ENCODE measurements around the gene PKP2. TPM values are rescaled to one million over a fixed set of nuclear protein-coding genes. Genes with fewer than 3 reads are reported as not detected.

The PKP2 gene
- total and polyA plus RNA-seq, 2 of the 13 experiments (the other 11 are each of a cell fraction or from before 2014, with no cell fraction given) = 15.1 to 25.3 TPM

DNA sequence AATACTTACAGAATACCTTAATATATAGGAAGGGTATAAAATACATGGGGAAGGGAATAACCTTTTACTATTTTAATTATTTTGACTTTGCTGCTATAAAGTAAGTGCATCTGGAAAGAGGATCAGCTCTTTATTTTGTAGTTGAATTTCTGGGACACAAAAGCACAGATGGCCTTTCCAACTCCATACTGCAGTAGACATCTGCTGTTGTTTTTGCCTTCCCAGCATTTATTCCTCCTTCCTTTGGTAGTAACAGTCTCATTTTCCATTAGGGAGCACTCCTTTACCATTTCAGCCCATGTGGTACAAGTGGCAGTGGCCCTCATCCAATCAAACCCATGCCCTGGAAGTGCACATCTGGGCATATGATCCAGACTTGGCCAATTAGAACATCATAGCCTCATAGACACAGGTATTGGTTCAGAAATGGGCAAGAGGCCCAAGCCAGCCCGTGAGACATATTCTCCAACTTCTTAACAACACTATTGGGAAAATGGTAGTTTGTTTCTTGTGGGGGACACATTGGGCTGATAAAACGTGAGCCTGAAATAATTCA, 76.1 kb downstream of the PKP2 start (continued):
- TF ChIP-seq ZFP90 (CRISPR knock-in tag; IDR thresholded peaks at IDR 0.05; ENCODE audit: borderline replicate concordance) = no peak
- TF ChIP-seq ZNF589 (CRISPR knock-in tag; conservative IDR thresholded peaks at IDR 0.05) = no peak
- TF ChIP-seq FOXP1 (IDR thresholded peaks at IDR 0.05) = no peak
- TF ChIP-seq FOXP1 (CRISPR knock-in tag; IDR thresholded peaks at IDR 0.05) = no peak

DNA sequence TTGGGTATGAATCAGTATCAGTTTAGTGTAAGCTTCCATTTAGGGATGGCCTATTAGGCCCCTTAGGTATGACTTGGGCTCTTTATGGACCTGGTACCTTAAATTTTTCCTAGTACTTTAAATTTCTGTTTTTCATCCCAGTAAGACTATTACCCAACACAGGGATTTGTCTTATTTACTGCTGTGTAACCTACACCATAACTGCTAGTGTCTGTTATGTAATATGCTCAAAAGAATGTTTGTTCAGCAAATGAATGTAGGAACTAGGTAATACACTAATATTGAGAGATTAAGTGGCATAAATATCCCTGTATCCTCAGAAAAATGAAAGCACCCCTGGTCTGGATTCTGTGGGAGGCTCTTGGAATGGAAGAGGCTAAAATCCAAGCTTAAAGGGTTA, 77.2 kb downstream of the PKP2 start:
- H3K9ac ChIP-seq (ENCODE audit: insufficient read depth, low read depth, low read length) = no peak overlapping the region
- intact Hi-C loops (cut with micrococcal nuclease; ENCODE audit: unreplicated experiment) = no loop called here
- in situ Hi-C loops (cut with HindIII; ENCODE audit: extremely low pct_ligation_motif_present, low pct_unique_long_range_greater_than_20kb) = no loop called here
- no peak for FAIRE-seq
- no peak for TF ChIP-seq ADNP (CRISPR knock-in tag; IDR thresholded peaks at IDR 0.05)
- TF ChIP-seq RXRA (CRISPR knock-in tag; IDR thresholded peaks at IDR 0.05) = no peak
- TF ChIP-seq ZZZ3 (CRISPR knock-in tag; IDR thresholded peaks at IDR 0.05; ENCODE audit: borderline replicate concordance) = no peak
- TF ChIP-seq ZSCAN12 (CRISPR knock-in tag; IDR thresholded peaks at IDR 0.05) = no peak
- TF ChIP-seq HNRNPK (IDR thresholded peaks at IDR 0.05; ENCODE audit: low read depth, low read length, poor library complexity, severe bottlenecking) = no peak
- TF ChIP-seq, protein P1, sequence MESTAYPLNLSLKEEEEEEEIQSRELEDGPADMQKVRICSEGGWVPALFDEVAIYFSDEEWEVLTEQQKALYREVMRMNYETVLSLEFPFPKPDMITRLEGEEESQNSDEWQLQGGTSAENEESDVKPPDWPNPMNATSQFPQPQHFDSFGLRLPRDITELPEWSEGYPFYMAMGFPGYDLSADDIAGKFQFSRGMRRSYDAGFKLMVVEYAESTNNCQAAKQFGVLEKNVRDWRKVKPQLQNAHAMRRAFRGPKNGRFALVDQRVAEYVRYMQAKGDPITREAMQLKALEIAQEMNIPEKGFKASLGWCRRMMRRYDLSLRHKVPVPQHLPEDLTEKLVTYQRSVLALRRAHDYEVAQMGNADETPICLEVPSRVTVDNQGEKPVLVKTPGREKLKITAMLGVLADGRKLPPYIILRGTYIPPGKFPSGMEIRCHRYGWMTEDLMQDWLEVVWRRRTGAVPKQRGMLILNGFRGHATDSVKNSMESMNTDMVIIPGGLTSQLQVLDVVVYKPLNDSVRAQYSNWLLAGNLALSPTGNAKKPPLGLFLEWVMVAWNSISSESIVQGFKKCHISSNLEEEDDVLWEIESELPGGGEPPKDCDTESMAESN (CRISPR knock-in tag; conservative IDR thresholded peaks at IDR 0.05) = no peak
- no peak for TF ChIP-seq ZFX (CRISPR knock-in tag; IDR thresholded peaks at IDR 0.05; ENCODE audit: low read depth)
- no peak for TF ChIP-seq GPN1 (CRISPR knock-in tag; IDR thresholded peaks at IDR 0.05; ENCODE audit: borderline replicate concordance)
- TF ChIP-seq SYNCRIP (IDR thresholded peaks at IDR 0.05; ENCODE audit: insufficient read depth, low read depth, low read length) = no peak
- no peak for TF ChIP-seq ZNF577 (CRISPR knock-in tag; IDR thresholded peaks at IDR 0.05; ENCODE audit: borderline replicate concordance, low read depth)
- ChIA-PET POLR2A (interaction anchor here (1.0 kb wide), 1 partner anchor 64 kb away, joined by 3 read pairs; no protein-coding TSS in a partner anchor), CTCF (ENCODE audit: low intra/inter-chr PET ratio, low total read pairs) (no interaction called here)
- H2AFZ ChIP-seq (ENCODE audit: low read length) = no peak overlapping the region
- no peaks in the 10 kb centered on the region for H4K20me1 ChIP-seq (ENCODE audit: insufficient read depth, low read length)
- no peaks in the 10 kb centered on the region for H3K4me1 ChIP-seq (ENCODE audit: insufficient read depth, low read length)
- H3K27me3 ChIP-seq (ENCODE audit: control insufficient read depth in 1 of 2, insufficient read depth in 2 of 2, low read length in 2 of 2) = no peaks in the 10 kb centered on the region
- no peak for DNase-seq (ENCODE audit: low spot score)
- H3K4me2 ChIP-seq (ENCODE audit: low read depth, low read length) = no peak overlapping the region
- H3K36me3 ChIP-seq (replicated peaks in 1 of 2; ENCODE audit: control insufficient read depth in 1 of 2, insufficient read depth in 2 of 2, low read length in 2 of 2) = peaks cover 15 to 60% of the 10 kb centered on the region in 2 experiments
- H3K27ac ChIP-seq (ENCODE audit: extremely low read length, insufficient read depth, low read length) = no peak overlapping the region
- no peaks in the 10 kb centered on the region for H3K79me2 ChIP-seq (ENCODE audit: insufficient read depth, low read length)
- ATAC-seq = no peak
- no TSS peak for BruUV-seq (replicated peaks)
- H3K4me3 ChIP-seq (replicated peaks in 1 of 3; ENCODE audit: insufficient read depth in 1 of 3, low read depth in 2 of 3, low read length in 3 of 3) = no peak overlapping the region
- H3K9me3 ChIP-seq (ENCODE audit: low read length) = no peaks in the 10 kb centered on the region
